Loucy (cell line): Measurements from ENCODE around the gene ADSL.

Experiments used
- H2AFZ ChIP-seq: fragments of 200-600 bp; sonication (generic); 2 replicates; pipeline ENCODE4 v1.6.0; 2016; ENCODE audit warnings: antibody characterized with exemption, mild to moderate bottlenecking, low read length, moderate library complexity
- H3F3A ChIP-seq: fragments of 200-600 bp; 2 replicates; pipeline ENCODE4 v1.6.0; 2016; ENCODE audit warnings: antibody characterized with exemption, low read depth, mild to moderate bottlenecking
- H3K27me3 ChIP-seq: fragments of 200-600 bp; sonication (generic); 2 replicates; pipeline ENCODE4 v1.6.1; 2014; ENCODE audit warnings: low read length, mild to moderate bottlenecking; ENCODE audit not compliant: insufficient read depth, poor library complexity, severe bottlenecking
- H3K36me3 ChIP-seq: fragments of 200-600 bp; sonication (generic); 2 replicates; pipeline ENCODE4 v1.6.1; 2016; ENCODE audit warnings: low read length; ENCODE audit not compliant: insufficient read depth
- H3K4me1 ChIP-seq: fragments of 200-600 bp; sonication (generic); 2 replicates; pipeline ENCODE4 v1.5.1; 2014; ENCODE audit warnings: low read length, mild to moderate bottlenecking; ENCODE audit not compliant: insufficient read depth, poor library complexity, severe bottlenecking
- H3K4me2 ChIP-seq: fragments of 200-600 bp; sonication (generic); 2 replicates; pipeline ENCODE4 v1.6.0; 2014; ENCODE audit warnings: antibody characterized with exemption, low read length, low read depth, mild to moderate bottlenecking; ENCODE audit not compliant: poor library complexity, severe bottlenecking
- H3K4me3 ChIP-seq: fragments of 200-600 bp; sonication (generic); 2 replicates; pipeline ENCODE4 v1.5.1; 2014; ENCODE audit warnings: low read length, mild to moderate bottlenecking, mixed read lengths; ENCODE audit not compliant: poor library complexity, severe bottlenecking
- H3K79me2 ChIP-seq: fragments of 200-600 bp; sonication (generic); 2 replicates; pipeline ENCODE4 v1.6.1; 2014; ENCODE audit warnings: low read length; ENCODE audit not compliant: insufficient read depth
- H3K9ac ChIP-seq: fragments of 200-600 bp; sonication (generic); 2 replicates; pipeline ENCODE4 v1.6.0; 2014; ENCODE audit warnings: mild to moderate bottlenecking, low read depth, low read length, moderate library complexity; ENCODE audit not compliant: poor library complexity, severe bottlenecking
- H3K9me2 ChIP-seq: fragments of 200-600 bp; sonication (generic); replicated peaks from 2 replicates; pipeline ENCODE4 v1.6.1; 2016; ENCODE audit warnings: low read depth, low read length, mixed read lengths
- H3K9me3 ChIP-seq: fragments of 200-600 bp; sonication (generic); 2 replicates; pipeline ENCODE4 v1.6.1; 2014; ENCODE audit warnings: mild to moderate bottlenecking, antibody characterized with exemption, low read length, low read depth; ENCODE audit not compliant: insufficient read depth
- H4K20me1 ChIP-seq: fragments of 200-600 bp; sonication (generic); 2 replicates; pipeline ENCODE4 v1.6.0; 2014; ENCODE audit warnings: antibody characterized with exemption, low read length, mild to moderate bottlenecking; ENCODE audit not compliant: insufficient read depth, poor library complexity, severe bottlenecking
- EZH2phosphoT487 ChIP-seq: fragments of 200-600 bp; IDR thresholded peaks from 2 replicates; pipeline ENCODE4 v1.6.1; 2018; ENCODE audit warnings: antibody characterized with exemption, mild to moderate bottlenecking, moderate library complexity, borderline replicate concordance
- TF ChIP-seq, protein P1 (sequence below): fragments of 200-600 bp; sonication (generic); conservative IDR thresholded peaks from 2 replicates; pipeline ENCODE4 v1.5.1; 2014; ENCODE audit warnings: mild to moderate bottlenecking, antibody characterized with exemption, low read length

The ADSL gene

DNA sequence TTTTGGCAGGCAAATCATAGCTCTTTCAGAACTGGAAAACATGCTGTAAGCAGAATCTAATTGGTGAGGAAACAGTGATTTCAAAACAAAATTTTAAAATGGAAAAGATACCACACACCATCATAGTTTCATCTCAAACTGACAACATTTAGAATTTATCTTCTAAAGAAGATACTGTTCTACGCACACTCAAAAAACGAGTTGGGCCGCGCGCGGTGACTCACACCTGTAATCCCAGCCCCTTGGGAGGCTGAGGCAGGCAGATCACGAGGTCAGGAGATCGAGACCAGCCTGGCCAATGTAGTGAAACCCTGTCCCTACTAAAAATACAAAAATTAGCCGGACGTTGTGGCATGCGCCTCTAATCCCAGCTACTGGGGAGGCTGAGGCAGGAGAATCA is 44.2 kb upstream of the ADSL start:
- H3K9me2 ChIP-seq = no peaks in the 10 kb centered on the region
- TF ChIP-seq EZH2phosphoT487 = no peak
- TF ChIP-seq, protein P1, sequence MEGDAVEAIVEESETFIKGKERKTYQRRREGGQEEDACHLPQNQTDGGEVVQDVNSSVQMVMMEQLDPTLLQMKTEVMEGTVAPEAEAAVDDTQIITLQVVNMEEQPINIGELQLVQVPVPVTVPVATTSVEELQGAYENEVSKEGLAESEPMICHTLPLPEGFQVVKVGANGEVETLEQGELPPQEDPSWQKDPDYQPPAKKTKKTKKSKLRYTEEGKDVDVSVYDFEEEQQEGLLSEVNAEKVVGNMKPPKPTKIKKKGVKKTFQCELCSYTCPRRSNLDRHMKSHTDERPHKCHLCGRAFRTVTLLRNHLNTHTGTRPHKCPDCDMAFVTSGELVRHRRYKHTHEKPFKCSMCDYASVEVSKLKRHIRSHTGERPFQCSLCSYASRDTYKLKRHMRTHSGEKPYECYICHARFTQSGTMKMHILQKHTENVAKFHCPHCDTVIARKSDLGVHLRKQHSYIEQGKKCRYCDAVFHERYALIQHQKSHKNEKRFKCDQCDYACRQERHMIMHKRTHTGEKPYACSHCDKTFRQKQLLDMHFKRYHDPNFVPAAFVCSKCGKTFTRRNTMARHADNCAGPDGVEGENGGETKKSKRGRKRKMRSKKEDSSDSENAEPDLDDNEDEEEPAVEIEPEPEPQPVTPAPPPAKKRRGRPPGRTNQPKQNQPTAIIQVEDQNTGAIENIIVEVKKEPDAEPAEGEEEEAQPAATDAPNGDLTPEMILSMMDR = no peak
- no peaks in the 10 kb centered on the region for H3K4me1 ChIP-seq
- no peak overlapping the region for H3K4me2 ChIP-seq
- no peak overlapping the region for H3K9ac ChIP-seq
- no peaks in the 10 kb centered on the region for H3K79me2 ChIP-seq
- no peaks in the 10 kb centered on the region for H4K20me1 ChIP-seq
- H3K36me3 ChIP-seq = peaks cover 61% of the 10 kb centered on the region
- no peak overlapping the region for H2AFZ ChIP-seq
- no peaks in the 10 kb centered on the region for H3K27me3 ChIP-seq
- no peaks in the 10 kb centered on the region for H3F3A ChIP-seq
- H3K4me3 ChIP-seq = no peak overlapping the region
- H3K9me3 ChIP-seq = no peaks in the 10 kb centered on the region

DNA sequence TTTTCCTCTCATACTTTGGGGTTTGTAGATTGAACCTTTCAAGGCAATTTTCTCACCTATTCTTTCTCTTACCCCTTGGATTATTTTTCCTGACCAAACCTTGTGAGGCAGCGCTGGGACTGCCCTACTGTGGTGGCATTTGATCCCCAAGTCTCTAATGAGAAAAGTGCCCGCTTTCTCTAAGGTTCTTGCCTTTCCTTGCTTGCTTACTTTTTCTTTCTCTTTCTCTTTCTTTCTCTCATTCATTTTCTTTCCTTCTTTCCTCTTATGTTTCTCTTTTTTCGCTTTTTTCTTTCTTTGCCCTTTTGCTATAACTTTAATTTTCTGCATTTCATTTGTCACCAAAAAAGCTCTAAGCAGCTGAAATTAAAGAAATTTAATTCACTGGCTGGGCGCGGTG is 40.7 kb upstream of the ADSL start:
- Histone ChIP-seq H4K20me1 (no peaks in the 10 kb centered on the region), H3K4me2 (no peak overlapping the region), H3K79me2 (no peaks in the 10 kb centered on the region), H3F3A (no peaks in the 10 kb centered on the region), H3K4me3 (no peak overlapping the region), H3K9me2 (no peaks in the 10 kb centered on the region), H2AFZ (no peak overlapping the region), H3K9ac (no peak overlapping the region), H3K4me1 (no peaks in the 10 kb centered on the region), H3K27me3 (no peaks in the 10 kb centered on the region), H3K9me3 (no peaks in the 10 kb centered on the region), H3K36me3 (peaks cover 78% of the 10 kb centered on the region)
- TF ChIP-seq EZH2phosphoT487 = no peak
- TF ChIP-seq, protein P1 = no peak

DNA sequence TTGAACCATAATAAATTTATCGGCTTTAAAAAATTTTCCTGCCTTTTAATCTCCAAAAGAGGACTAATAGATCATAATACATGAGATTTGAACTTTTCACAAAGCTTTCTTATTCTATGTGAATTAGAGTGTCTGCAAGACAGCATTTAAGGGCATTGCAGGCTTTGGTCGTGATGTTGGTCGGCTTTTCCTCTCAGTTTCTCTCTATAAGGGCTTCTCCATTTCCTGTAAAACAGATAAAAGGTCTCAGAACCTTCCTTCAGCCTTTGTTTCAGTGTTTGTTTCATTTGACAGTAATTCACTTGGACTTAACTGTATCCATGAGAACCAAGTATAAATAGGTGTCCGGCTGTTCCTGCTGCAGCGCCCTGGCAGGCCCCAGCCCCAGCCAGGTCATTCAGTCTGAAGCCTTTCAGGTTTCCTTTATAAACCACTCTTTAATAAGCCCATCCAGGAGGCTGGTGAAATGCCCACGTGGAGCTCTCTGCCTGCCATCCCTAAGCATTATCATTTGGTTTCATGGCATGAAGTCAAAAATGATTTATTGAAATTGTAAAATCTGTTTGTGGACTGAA is 37.2 kb upstream of the ADSL start:
- TF ChIP-seq EZH2phosphoT487 = no peak
- TF ChIP-seq, protein P1 = no peak
- Histone ChIP-seq H3K4me3 (no peak overlapping the region), H3K36me3 (peaks cover 79% of the 10 kb centered on the region), H2AFZ (no peak overlapping the region), H3K9me2 (no peaks in the 10 kb centered on the region), H3K27me3 (no peaks in the 10 kb centered on the region), H4K20me1 (no peaks in the 10 kb centered on the region), H3K9me3 (no peaks in the 10 kb centered on the region), H3K79me2 (no peaks in the 10 kb centered on the region), H3F3A (no peaks in the 10 kb centered on the region), H3K4me2 (no peak overlapping the region), H3K4me1 (no peaks in the 10 kb centered on the region), H3K9ac (no peak overlapping the region)
